Activated CD4-positive, CD25-positive, alpha-beta regulatory T cell (primary cell): ENCODE data around the gene VMA21.

Experiments
- DNase-seq, 4 experiments: peaks; one replicate each; lab custom pipeline; 2025; lab: John Stamatoyannopoulos, UW

VMA21 gene

GRCh38 chrX:151396825-151397740 lies at the start of gene VMA21:
VMA21 (plus strand) TSS chrX:151397206; CDS start chrX:151397309, 103 bp downstream.
- peak; percentile 51 to 76 (median 63) for DNase-seq

GRCh38 chrX:151359341-151359740 lies 37.7 kb upstream of the VMA21 start:
- no peak for DNase-seq

- DNase-seq, result peak in 1 of 4 experiments; percentile 0
Observed at GRCh38 chrX:151359931-151360871, 36.8 kb upstream of the VMA21 start.

GRCh38 chrX:151363316-151363715 lies 33.7 kb upstream of the VMA21 start:
- no peak for DNase-seq

- no peak for DNase-seq
Observed at GRCh38 chrX:151365579-151365978, 31.4 kb upstream of the VMA21 start.

- no peak for DNase-seq
Observed at GRCh38 chrX:151370906-151371305, 26.1 kb upstream of the VMA21 start.

- no peak for DNase-seq
Observed at GRCh38 chrX:151384807-151385206, 12.2 kb upstream of the VMA21 start.

GRCh38 chrX:151386838-151387459 lies 10.1 kb upstream of the VMA21 start:
- no peak for DNase-seq

- no peak for DNase-seq
Observed at GRCh38 chrX:151391722-151392121, 5.3 kb upstream of the VMA21 start.

GRCh38 chrX:151393514-151393913 lies 3.5 kb upstream of the VMA21 start:
- DNase-seq, result peak in 1 of 4 experiments; percentile 4

- peak in 3 of 4 experiments; percentile 0 to 13 (median 7) for DNase-seq
Observed at GRCh38 chrX:151396042-151396824, 773 bp upstream of the VMA21 start.

- DNase-seq, result no peak
Observed at GRCh38 chrX:151397741-151398070, 700 bp downstream of the VMA21 start.

- DNase-seq, result no peak
Observed at GRCh38 chrX:151398346-151398745, 1.3 kb downstream of the VMA21 start.

GRCh38 chrX:151402719-151403390 lies 5.8 kb downstream of the VMA21 start:
- no peak for DNase-seq

GRCh38 chrX:151416579-151416978 lies 19.6 kb downstream of the VMA21 start:
- no peak for DNase-seq

- no peak for DNase-seq
Observed at GRCh38 chrX:151419782-151420181, 22.8 kb downstream of the VMA21 start.

GRCh38 chrX:151424505-151424904 lies 27.5 kb downstream of the VMA21 start:
- DNase-seq, result no peak

GRCh38 chrX:151448509-151448908 lies 51.5 kb downstream of the VMA21 start:
- no peak for DNase-seq

- no peak for DNase-seq
Observed at GRCh38 chrX:151458824-151459223, 61.8 kb downstream of the VMA21 start.
